Mononuclear cell (primary cell): Measurements from ENCODE around the gene PDE9A. TPM values are rescaled to one million over a fixed set of nuclear protein-coding genes. Genes with fewer than 3 reads are reported as not detected.

ENCODE experiments used
- H3K27me3 ChIP-seq: 2 replicates; pipeline ENCODE4 v1.6.0; 2011; ENCODE audit warnings: low read length, control low read depth; ENCODE audit not compliant: insufficient read depth
- H3K4me1 ChIP-seq: 2 replicates; pipeline ENCODE4 v1.5.1; 2011; ENCODE audit warnings: mild to moderate bottlenecking, low read length, control low read depth; ENCODE audit not compliant: insufficient read depth
- H3K4me3 ChIP-seq: 2 replicates; pipeline ENCODE4 v1.5.1; 2011; ENCODE audit warnings: mild to moderate bottlenecking, low read length, moderate library complexity
- H3K9me3 ChIP-seq: 2 replicates; pipeline ENCODE4 v1.5.1; 2011; ENCODE audit warnings: low read depth, mild to moderate bottlenecking, control low read depth, low read length
- total RNA-seq: library from RNA; depleted of rRNA; stranded (reverse); fragments of >200 nt; gene quantifications from one replicate; pipeline ENCODE4 v1.2.3, GENCODE V29; 2012

PDE9A gene
- total RNA-seq, 1 donor, result 3.0 TPM

GRCh38 chr21:42781150-42781970 lies 127.9 kb downstream of the PDE9A start:
- H3K4me3 ChIP-seq, result no peak overlapping the region

DNA sequence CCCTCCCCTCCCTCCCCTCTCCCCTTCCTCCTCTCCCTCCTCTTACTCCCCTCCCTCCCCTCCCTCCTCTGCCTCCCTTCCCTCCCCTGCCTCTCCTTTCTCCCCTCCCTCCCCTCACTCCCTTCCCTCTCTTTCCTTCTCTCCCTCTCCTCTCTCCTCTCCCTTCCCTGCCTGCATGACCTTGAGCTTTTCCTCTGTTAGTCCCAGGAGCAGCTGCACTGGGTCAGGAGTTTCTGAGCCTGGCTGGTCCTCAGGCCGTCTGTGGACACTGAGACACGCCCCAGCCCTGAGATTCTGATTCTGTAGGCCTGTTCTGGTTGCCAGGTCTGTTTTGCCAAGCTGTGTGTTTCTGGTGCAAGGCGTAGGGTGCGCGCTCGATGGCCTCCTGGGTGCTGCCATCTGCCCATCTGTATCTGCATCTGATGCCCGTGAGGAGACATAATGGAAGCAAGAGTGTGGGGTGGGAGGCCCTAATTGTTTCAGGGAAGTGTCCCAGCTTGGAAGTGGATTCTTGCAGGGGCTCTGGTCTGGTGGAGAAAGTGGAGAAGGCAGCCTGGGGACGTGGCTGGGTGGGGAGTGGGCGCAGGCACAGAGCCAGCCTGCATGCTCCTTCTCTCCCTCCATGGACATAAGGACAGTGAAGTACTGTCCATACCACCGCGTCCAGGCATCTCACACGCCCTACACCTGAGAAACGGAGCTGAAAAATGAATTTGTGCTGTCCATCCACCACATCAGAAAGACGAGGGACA lies 128.7 kb downstream of the PDE9A start:
- no peaks in the 10 kb centered on the region for H3K9me3 ChIP-seq
- H3K27me3 ChIP-seq, result no peaks in the 10 kb centered on the region
- H3K4me1 ChIP-seq, result peaks cover 29% of the 10 kb centered on the region
- no peak overlapping the region for H3K4me3 ChIP-seq

More at GRCh38 chr21:42781150-42781970, 127.9 kb downstream of the PDE9A start:
- Histone ChIP-seq H3K27me3 (no peaks in the 10 kb centered on the region), H3K4me1 (peaks cover 29% of the 10 kb centered on the region), H3K9me3 (no peaks in the 10 kb centered on the region)

DNA sequence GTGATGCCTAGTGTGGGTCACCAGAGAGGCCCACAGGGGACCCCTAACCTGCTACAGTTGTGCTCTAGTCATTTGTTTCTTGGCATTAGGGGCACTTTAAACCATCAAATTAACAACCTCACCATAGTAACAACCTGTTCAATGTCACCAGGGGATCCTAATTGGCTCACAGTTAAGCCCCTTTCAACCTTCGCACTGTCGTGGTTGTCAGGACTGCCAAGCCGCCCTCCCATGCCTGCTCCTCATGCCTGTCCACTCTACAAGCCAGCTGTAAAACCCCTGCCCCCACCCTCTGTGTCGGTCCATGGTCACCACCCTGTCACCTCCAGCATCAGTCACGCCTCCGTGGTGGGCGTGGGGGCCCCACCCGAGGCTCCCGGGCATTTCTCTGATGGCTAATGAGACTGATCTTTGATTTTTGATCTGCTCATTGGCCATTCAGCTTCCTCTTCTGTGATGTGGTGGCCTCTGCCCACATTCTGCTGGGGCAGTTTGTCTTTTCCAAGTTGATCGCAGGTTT lies 129.4 kb downstream of the PDE9A start:
- H3K27me3 ChIP-seq, result no peaks in the 10 kb centered on the region
- no peak overlapping the region for H3K4me3 ChIP-seq
- H3K4me1 ChIP-seq, result peaks cover 29% of the 10 kb centered on the region
- H3K9me3 ChIP-seq, result no peaks in the 10 kb centered on the region

GRCh38 chr21:42784276-42784675 lies 130.9 kb downstream of the PDE9A start:
- peak overlapping the region; percentile 16 for H3K4me3 ChIP-seq
- no peaks in the 10 kb centered on the region for H3K9me3 ChIP-seq
- H3K4me1 ChIP-seq, result peaks cover 29% of the 10 kb centered on the region
- no peaks in the 10 kb centered on the region for H3K27me3 ChIP-seq

- Histone ChIP-seq H3K4me1 (peaks cover 29% of the 10 kb centered on the region), H3K4me3 (no peak overlapping the region), H3K27me3 (no peaks in the 10 kb centered on the region), H3K9me3 (no peaks in the 10 kb centered on the region)
Measured at GRCh38 chr21:42784896-42785451, 131.6 kb downstream of the PDE9A start.

DNA sequence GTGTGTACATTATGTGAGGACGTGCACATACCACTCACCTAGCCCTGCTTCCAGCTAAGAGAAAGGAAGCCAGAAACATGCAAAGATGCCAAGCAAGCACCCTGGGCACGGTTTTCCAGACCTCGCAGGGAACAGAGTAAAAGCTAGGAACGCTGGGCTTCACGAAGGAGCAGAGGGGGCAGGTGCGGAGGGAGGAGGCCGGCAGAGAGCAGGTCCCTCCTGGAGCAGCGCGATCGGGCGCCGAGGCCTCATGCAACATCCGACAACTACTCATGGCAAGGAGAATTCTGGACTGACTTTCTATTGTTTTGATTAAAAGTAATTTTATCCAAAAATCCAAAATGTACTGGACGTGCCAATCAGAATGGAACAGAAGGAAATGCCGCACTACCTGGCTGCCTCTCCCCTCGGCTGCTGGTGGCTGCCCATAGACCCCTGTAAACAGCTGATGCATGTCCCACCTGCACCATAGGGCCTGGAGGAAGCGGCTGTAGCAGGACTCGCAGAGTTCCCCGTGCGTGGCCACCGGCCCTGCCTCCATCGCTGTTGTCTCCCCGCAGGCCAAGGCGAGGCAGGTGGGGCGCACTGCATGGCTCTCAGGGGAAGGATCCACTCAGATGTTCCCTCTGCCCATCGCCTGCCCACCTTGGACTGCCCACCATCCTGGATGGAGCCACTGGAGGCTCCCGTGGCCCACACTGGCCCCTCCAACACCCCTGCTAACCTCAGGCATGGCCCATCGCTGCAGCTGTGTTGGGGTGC lies 132.4 kb downstream of the PDE9A start:
- H3K9me3 ChIP-seq, result no peaks in the 10 kb centered on the region
- H3K4me3 ChIP-seq, result no peak overlapping the region
- no peaks in the 10 kb centered on the region for H3K27me3 ChIP-seq
- H3K4me1 ChIP-seq, result peaks cover 29% of the 10 kb centered on the region

DNA sequence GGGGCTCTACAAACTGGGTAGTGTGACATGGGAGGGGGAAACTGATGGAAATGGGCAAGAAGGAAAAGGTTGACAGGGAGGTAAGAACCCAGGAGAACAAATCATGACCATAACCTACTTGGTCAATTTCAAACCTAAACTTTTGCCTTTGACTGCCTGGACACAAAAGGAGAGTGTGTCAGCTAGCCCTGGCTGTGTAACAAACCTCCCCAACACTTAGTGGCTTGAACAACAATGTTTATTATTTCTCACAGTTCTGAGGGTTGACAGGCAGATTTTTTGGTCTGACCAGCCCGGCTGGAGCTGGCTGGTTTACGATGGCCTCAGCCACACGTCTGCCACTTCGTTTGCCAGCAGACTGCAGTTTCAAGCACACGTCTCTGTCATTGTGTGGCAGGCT lies 133.5 kb downstream of the PDE9A start:
- H3K27me3 ChIP-seq, result no peaks in the 10 kb centered on the region
- peaks cover 29% of the 10 kb centered on the region for H3K4me1 ChIP-seq
- no peak overlapping the region for H3K4me3 ChIP-seq
- H3K9me3 ChIP-seq, result no peaks in the 10 kb centered on the region

DNA sequence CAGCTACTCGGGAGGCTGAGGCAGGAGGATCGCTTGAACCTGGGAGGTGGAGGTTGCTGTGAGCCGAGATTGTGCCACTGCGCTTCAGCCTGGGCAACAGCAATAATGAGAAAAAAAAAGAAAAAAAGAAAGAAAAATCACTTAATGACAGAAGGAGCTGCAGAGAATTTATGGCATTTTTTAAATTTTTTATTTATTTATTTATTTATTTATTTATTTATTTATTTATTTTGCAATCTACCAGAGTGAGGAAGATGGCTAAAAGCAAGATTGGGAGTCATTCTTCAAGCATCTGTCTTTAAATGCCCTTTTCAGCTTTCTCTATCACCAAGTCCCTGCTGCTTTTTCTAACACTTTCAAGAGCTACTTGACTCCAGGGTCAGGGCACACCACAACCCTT lies 134.2 kb downstream of the PDE9A start:
- Histone ChIP-seq H3K4me1 (peaks cover 25% of the 10 kb centered on the region), H3K27me3 (no peaks in the 10 kb centered on the region), H3K9me3 (no peaks in the 10 kb centered on the region), H3K4me3 (no peak overlapping the region)

DNA sequence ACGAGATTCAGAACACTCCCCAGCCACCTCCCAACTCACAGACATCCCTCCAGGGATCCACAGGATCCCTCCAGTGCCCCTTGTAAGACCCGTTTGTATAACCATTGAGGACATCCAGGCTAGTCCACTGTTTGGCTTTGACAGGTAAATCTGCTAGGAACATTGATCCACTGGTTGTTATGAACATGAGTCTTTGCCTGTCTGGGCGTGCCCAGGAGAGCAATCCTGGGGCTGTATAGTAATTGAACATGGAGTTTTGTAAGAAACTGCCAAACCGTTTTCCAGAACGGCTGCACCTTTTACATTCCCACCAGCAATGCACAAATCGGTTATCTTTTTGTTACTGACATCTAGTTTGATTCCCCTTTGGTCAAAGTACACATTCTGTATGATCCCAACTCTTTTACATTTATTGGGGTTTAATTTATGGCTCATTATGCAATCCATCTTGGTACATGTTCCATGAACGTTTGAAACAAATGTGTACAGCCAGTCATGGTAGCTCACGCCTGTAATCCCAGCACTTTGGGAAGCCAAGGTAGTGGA lies 137.2 kb downstream of the PDE9A start:
- Histone ChIP-seq H3K9me3 (no peaks in the 10 kb centered on the region), H3K4me3 (no peak overlapping the region), H3K4me1 (no peaks in the 10 kb centered on the region), H3K27me3 (no peaks in the 10 kb centered on the region)

- no peaks in the 10 kb centered on the region for H3K27me3 ChIP-seq
- H3K4me1 ChIP-seq, result no peaks in the 10 kb centered on the region
- H3K9me3 ChIP-seq, result no peaks in the 10 kb centered on the region
- no peak overlapping the region for H3K4me3 ChIP-seq
Measured at GRCh38 chr21:42793774-42794173, 140.4 kb downstream of the PDE9A start.

DNA sequence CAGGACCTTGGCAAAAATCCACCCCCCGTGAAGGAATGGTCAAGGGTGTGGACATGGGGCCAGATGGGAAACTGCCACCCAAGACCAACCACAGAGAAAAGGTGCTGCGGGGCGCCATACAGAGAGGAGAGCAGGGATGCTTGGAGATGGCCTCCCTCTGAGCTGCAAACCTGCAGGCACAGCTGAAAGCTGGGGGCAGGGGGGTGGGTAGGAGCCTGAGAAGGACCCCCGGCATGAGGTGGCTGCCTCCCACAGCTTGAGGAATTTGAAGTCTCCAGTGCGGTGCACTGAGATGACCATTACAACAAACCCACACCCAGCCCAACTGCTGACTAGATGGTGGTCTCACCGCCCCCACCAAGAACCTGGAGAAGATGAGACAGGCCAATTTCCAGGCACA lies 141.1 kb downstream of the PDE9A start:
- H3K4me3 ChIP-seq, result no peak overlapping the region
- no peaks in the 10 kb centered on the region for H3K9me3 ChIP-seq
- H3K27me3 ChIP-seq, result no peaks in the 10 kb centered on the region

GRCh38 chr21:42796327-42797062 lies 143.1 kb downstream of the PDE9A start:
- H3K4me1 ChIP-seq, result peaks cover 5% of the 10 kb centered on the region
- H3K27me3 ChIP-seq, result no peaks in the 10 kb centered on the region
- no peak overlapping the region for H3K4me3 ChIP-seq
- no peaks in the 10 kb centered on the region for H3K9me3 ChIP-seq

More for the DNA sequence above, 141.1 kb downstream of the PDE9A start:
- no peaks in the 10 kb centered on the region for H3K4me1 ChIP-seq

- H3K4me3 ChIP-seq, result no peak overlapping the region
- peaks cover 5% of the 10 kb centered on the region for H3K4me1 ChIP-seq
- no peaks in the 10 kb centered on the region for H3K27me3 ChIP-seq
- H3K9me3 ChIP-seq, result no peaks in the 10 kb centered on the region
Measured at GRCh38 chr21:42797522-42797921, 144.1 kb downstream of the PDE9A start.

GRCh38 chr21:42798106-42798505 lies 144.7 kb downstream of the PDE9A start:
- Histone ChIP-seq H3K4me1 (peaks cover 5% of the 10 kb centered on the region), H3K9me3 (no peaks in the 10 kb centered on the region), H3K4me3 (no peak overlapping the region), H3K27me3 (no peaks in the 10 kb centered on the region)
